HG03378 (cell line): ENCODE results near the gene TXNDC2.
"Not testable (repeated sequence)": the region's sequence is repeated elsewhere in the genome, so short reads cannot be mapped to it uniquely, and the experiment has no call there.

ENCODE experiments used
- ATAC-seq: cut with Tn5 transposase; IDR thresholded peaks from one replicate; pipeline ENCODE4 v1.9.1; 2021; ENCODE audit warnings: mild to moderate bottlenecking, moderate library complexity; ENCODE audit not compliant: unreplicated experiment

TXNDC2 gene

DNA sequence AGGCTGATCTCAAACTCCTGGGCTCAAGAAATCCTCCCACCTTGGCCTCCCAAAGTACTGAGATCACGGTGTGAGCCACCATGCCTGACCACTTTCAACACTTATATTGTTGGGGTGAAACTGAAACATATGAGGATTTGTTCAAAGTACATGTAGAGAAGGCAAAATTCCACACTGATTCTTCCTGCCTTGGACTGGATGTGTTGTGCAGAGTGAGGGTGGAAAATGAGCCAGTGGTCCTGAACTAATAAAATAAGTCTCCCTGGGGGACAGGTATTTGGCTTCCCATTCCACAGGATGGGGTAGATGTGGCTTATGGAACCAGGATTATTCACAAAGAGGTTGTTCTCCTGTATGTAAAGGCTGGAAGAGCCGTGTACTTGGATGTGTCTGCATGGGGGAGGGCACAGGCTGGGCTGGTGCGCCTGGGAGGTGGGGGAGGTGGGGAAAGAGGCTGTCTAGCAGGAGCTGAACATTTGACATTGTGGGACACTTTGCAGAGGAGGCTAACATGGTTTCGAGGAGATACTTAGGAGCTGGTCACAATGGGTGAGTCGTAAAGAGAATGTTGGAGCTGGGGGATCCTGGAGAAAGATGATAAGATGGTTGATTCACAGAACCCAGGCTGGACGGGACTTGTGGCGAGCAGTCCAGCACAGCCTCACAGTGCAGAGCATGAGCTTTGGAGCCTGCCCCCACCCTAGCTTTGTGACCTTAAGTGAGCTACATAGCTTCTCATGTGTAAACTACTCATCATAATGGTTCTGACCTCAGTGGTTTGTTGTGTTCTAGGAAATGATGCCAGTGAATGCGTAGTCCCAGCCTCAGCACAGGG is at the start of gene TXNDC2:
TXNDC2 (plus strand) TSS at position 804 of the 835 bp plus-strand sequence. CDS start 708 bp downstream, outside the sequence.
- ATAC-seq, result no peak

DNA sequence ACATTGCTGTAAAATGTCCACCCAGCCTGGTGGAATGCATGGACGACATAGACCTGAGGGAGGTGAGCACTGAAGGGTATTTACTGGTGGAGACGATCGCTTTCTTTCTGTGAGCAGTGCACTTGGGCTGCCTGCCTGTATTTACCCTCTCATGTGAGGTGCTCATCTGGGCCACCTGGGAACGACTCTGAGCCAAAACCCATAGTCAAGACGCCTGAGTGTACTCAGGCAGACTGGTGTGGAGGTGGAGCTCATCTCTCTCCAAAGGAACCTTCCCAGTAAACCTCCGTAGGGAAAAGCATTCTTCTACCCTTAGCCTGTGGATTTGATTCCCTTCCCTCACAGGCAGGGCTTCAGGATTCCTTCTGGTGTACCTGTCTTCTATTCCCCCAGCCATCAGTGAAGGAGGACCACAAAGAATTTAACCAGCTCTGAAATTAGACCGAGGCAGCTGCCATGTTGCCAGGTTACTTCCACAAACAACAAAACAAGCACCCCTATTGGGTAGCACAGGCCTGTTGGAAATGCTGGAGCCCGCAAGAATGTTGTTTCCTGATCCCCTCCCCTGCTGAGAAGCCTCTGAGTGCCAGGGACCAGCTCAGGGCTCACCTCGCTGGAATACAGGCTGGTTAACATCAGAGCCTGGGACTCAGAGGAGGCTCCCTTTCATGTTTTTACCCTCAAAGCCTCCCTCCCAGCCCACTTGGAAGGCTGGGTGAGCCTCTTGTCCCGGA is 47.5 kb upstream of the TXNDC2 start:
- no peak for ATAC-seq

DNA sequence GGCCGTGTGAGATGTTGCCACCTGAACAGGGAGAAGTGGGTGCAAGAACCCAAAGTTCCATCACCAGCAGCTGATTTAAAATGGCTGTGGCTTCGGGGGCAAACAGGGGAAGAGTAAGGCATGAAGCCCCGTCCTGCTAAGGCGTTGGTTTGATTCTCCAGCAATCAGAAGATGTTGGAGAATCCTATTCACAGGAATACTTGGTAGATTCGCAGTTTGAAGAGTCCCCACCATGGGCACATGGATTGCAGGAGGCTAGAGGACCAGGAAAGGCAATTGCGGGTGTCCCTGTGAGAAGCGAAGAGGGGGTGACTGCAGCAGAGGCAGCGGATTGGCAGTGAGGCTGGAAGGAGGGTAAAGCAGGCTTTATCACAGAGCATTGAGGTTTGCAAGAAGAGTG is 46.6 kb upstream of the TXNDC2 start:
- ATAC-seq, result no peak

DNA sequence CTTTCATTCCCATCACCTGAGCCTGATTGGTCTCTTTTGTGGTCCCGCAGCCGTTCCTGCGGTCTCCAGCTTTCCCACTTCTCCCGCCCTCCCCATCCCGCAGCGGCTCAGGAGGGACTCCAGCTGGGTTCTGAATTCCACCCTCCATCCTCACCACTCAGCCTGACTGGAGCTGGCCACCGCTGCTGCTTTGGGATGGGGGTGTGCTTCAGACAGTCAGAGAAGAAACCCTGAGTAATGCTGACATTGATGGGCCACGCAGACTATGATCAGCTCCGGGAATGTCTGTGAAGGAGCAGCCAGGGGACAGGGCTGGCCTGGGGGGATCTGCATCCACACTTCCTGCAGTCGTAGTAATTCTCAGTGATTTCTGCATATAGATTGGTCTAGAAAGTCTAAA is 45.9 kb upstream of the TXNDC2 start:
- ATAC-seq, result no peak

DNA sequence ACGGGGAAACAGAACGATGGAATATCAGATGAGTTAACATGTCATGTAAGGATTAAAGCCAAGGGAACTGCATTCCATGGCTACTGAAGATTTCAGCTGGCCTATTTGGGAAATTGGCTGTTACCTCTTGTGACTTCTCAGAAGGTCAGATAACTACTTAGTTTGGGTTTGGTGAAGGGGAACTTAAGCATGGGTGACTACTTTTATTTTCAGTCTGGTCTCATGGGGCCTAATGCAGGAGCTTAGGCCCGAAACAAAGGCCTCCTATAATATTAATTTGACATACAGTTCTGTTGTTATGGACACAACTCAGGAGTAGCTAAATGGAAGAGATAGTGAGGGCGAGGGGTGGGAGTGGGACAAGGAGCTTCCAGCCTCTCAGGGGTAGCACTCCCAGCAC is 44.0 kb upstream of the TXNDC2 start:
- no peak for ATAC-seq

DNA sequence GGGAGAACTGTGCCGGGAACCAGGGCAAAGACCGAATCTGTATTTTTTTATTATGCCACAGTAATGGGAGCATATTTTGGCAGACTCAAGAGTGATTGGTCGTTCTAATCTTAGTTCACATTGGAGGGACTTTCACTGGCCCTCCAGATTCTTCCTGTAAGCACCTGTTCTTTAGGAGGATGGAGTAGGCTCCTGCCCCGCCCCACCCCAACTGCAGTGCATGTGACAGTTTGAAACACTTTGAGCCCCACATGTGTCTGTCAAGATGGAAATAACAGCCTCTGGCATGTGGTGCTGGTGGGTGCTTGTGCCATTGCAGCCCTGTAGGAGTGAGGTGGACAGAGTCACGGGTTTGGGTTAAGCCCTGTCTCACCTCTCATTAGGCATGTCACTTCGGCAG is 43.3 kb upstream of the TXNDC2 start:
- ATAC-seq, result no peak

DNA sequence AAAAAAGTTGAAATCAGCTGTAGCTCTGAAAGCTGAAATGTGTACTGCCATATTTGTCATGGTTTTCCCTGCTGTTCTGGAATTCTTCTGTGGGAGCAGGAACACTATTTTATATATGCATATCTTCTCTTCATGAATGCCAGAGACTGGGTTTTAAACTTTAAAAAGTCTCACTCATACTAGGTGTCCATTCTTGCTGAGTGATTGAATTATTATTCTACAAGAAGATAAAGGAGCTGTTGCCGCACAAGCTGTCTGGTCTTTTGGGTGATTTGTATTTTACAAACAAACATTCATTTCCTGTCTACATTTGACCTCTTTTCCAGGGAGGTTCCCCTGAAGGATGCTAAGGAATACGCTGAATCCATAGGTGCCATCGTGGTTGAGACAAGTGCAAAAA is 40.5 kb upstream of the TXNDC2 start:
- ATAC-seq, result no peak

DNA sequence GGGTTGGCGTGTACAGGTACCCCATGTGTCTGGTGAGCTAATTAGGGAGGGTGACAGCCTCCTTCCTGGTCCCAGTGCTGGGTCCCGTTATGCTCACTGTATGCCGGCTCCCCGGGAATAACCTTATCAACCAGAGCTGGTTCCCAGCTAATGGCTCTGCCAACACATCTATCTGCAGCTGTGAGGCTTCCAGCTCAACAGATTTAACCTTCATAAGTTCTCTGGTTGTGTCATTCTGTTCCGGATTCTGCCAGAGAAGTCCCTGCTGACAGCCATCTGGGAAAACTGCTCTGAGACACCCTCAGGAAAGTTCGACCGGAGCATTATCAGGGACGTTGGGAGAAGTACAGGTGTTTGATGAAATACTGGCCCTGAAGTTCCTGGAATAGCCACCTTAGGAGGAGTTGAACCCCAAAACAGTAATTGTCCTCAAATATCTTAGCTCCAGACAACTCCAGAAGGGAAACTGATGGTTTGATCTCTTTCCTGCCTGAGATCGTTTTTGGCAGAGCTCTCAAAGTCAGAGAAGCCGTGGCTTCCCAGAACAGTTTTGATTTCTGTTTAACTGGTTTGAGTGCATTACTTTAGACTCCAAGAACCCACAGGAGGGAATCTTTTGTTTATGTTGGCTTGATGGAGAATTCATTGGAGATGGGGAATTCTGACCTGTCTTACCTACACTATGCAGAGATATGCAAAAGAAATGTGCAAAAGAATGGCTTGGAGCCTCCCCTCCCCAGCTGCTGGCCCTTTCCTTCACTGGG is 39.4 kb upstream of the TXNDC2 start:
- no peak for ATAC-seq

DNA sequence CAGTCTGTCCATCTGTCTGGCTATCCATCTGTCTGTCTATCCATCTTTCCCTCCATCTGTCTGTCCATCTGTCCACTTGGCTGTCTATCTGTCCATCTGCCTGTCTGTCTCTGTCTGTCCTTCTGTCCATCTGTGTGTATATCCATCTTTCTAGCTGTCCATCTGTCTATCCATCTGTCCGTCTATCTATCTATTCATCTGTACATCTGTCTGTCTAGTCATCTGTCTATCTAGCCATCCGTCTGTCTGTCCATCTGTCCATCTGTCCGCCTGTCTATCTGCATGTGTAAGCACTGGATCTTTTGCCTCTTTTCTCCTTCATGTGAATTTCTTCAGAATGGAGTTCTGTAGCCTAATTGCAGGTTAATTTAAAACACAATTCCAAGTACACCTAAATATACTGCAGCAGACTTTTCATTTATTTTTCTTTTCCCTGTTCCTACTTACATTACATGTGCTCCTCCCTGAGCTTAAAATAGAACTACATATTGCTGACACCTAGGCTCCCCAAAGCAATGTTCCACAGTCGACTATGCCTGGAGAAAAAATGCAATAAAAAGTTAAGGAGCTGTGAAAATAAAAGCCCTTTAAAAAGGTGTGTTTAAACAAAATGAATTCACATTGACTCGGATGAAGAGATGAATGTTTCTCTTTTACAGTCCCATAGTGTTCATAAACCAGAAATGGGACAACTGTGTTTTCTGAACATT is 37.4 kb upstream of the TXNDC2 start:
- ATAC-seq, result no peak

DNA sequence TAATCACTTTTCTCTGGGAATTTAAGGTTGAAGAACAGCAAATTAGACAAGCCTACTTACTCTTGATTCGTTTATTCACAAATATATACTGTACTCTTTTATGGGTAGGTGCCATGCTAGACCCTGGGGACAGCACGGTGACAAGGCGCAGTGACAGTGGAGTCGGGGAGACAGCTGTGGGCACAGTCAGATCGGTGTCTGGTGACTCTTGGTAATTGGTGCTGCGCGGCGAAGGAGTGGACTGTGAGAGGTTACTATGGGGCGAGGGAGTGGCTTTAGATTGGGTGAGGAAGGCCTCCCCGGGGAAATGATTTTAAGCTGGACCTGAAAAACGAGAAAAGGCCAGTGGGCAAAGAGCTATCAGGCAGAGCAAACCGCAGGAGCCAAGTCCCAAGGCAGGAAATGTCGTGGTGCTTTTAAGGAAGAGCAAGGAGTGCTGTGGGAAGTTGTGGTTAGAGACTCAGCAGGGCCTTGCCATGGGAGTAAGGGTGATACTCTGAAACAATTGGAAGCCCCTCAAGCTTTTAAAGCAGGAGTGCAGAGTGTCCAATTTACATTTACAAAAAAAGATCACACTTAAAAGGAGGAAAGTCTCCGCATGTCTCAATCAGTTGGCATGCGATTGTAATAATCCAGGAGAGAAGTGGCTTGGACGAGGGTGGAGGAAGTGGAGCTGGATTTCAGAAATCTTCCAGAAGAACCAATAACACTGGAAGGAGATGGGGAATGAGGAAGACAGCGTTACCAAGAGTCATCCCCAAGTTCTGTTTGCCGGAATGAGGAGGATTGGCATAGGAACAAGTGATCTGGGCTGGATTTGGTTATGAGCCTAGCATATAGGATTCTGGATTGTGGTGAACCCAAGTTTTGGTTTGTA is 36.1 kb upstream of the TXNDC2 start:
- no peak for ATAC-seq

DNA sequence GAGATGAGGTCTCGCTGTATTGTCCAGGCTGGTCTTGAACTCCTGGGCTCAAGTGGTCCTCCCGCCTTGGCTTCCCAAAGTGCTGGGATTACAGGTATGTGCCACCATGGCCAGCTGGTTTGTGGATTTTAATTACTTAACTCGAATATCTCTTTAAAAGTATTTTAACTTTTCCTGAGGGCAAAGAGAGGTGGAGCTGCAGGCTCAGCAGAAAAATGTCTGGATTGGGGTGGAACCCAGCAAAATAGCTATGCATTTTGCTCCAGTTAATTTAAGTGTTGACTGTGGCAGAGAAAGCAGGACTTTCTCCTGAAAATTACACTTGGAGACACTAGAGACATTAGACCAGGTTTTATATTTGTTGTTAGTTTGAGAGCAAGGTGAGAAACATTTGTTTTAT is 35.5 kb upstream of the TXNDC2 start:
- no peak for ATAC-seq

DNA sequence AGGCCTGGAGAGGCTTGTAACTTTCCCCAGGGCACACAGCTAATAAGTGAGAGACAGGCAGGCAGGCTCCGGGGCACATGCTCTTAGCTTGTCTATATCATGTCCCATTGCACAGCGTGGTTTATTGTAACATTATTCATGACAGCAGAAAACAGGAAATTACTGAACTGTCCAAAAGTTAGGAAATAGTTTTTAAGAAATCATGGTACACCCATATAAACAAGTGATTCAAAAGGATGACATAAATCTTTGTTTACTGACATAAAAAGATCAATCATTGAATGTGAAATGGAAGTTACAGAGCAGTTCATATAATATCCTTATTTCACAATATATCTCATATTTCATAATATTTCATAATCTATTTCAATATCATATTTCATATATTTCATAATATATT is 34.3 kb upstream of the TXNDC2 start:
- ATAC-seq, result no peak

DNA sequence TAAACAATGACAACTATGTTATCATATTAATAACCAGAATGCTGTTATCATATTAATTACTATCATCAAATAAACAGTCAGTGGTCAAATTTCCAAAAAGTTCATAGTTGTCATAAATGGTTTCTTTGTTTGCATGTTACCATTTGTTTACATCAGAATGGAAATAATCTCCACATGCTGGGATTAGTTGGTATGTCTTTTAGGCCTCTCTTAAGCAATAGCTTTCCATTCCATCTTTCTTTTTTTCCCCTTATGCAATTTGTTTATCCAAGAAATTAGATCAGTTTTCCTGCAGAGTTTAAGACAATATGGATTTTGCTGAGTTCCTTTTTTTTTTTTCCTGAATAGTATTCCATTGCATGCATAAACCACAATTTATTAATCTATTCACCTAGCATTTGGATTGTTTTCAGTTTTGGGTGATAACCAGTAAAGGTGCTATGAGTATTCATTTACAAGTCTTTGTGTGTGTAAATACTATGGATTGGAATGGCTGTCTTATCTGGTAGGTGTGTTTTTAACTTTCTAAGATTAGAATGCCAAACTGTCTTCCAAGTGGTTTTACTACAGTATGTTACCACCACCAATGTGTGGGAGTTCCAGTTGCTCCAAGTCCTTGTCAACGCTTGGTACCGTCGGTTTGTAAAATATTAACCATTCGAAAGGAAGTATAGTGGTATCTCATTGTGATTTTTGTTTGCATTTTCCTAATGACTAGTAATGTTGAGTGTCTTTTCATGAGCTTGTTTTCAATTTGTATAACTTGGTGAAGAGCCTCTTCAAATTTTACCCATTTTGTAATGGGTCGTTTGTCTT is 33.3 kb upstream of the TXNDC2 start:
- no peak for ATAC-seq

DNA sequence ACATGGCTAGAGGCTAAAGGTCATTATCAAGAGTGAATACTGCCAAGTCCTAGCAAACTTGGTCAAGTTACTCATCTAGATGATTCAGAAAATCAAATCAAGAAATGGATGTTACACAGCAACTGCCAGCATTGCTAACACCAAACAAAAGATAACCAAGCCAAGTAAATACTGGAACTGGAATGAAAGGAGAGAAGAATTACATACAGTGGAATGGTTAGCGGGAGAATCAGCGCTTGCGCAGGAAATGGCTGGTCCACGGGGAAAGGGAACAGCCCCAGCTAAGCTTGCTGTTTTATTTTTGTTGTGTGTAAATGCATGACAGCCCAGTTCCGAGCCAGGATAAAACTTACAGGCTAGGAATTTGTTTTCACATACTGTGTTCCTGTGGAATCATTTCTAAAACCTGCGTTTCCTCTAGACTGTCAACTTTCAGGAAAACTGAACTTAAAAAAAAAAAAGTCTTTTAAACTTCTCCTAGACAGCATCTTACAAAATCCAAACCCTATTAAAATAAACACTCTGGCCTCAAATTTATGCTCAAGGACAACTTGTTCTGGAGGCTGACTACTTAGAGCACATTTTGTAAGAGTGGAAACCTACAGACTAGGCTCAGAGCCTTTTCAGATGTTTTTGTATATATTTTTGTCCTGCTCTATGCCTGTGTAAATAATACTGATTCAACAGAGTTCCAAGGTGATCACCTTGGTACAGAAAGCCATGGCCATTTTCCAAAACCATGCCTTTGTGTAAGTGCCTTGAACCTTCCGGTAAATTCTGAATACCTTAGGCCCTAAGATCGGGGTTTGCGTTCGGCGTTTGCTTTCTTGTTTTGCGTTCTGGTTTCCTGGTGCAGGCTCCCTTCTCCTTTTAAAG is 30.7 kb upstream of the TXNDC2 start:
- no peak for ATAC-seq

DNA sequence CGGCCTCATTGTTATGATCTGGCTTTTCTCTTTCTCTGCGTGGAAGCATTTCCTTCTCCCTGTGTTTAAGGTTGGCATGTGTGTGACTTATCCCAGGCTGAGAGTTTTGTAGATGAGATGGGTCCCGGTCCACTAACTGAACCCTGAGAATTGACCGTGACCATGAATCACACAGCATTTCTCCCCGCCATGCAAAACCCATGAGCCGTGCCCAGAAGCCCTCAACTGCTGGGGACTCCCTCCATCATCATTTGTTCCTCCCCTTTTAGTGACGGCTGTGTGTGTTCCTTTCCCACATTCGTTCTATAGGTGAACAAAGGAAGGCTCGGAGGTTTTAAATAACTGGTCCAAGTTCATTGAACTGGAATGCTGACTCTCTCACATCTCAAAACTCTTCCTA is 30.1 kb upstream of the TXNDC2 start:
- no peak for ATAC-seq

DNA sequence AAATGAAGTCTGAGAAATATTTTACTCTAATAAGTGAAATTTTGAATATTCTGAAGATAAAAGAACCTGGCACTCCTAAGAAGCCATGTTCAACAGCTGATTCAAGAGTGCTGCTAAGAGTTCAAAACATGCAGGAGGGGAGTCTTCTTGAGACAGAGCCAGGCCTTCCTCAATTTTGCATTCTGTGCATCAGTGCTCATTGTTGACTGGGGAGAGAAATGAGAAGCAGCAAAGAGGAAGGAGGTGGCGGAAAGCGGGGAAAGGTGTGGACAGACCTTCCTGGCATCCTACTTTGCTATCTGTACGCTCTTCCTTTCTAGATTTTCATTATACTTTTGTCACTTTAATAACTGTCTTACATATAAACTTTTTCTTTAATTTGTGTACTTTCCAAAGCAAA is 29.7 kb upstream of the TXNDC2 start:
- ATAC-seq, result no peak

DNA sequence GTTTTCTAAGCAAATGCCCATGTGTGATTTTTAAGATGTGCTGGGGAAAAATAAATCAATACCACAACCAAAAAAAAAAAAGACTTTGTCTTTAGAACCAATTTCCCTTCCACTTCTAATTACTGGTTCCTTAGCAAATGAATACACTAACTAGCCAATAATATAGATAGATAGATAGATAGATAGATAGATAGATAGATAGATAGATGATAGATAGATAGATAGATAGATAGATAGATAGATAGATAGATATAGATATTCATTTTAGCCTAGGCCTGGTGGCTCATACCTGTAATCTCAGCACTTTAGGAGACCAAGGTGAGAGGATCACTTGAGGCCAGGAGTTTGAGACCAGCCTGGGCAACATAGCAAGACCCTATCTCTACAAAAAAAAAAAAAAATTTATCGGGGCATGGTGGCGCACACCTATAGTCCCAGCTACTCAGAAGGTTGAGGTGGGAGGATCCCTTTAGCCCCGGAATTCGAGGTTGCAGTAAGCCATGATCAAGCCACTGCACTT is 28.2 kb upstream of the TXNDC2 start:
- ATAC-seq, result not testable (repeated sequence)

DNA sequence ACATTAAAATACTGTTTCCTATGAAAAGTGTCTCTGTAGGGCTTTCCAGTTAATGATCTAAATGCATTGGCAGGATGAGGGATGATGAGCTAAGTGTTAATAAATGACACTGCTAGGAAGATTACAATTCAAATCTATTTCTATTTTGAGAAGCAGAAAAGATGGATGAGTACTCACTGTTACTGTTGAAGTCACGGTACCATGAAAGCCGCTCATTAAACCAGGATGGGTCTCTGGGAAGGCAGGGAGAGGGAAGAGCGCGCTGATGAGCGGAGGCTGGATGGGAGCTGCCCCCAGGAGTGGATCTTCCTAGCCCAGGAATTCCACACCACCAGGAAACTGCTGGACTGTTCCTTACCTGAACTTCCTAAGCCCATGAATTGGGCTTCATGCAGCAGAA is 27.1 kb upstream of the TXNDC2 start:
- ATAC-seq, result no peak
